ENCODE data around the gene HOXA4. TPM values are rescaled to one million over a fixed set of nuclear protein-coding genes. Genes with fewer than 3 reads are reported as not detected.

Gene HOXA4
- total and polyA plus RNA-seq, 7 donors, result 1.8 to 4.8 (median 2.9) TPM; not detected in 1

GRCh38 chr7:27128034-27128433 lies 2.5 kb downstream of the HOXA4 start:
- TF ChIP-seq EP300 (IDR thresholded peaks at IDR 0.05) (no peak), POLR2AphosphoS5 (IDR thresholded peaks at IDR 0.05) (peak in 3 of 4 donors; percentile 5 to 42 (median 36)), CTCF (IDR thresholded peaks at IDR 0.05) (no peak), POLR2A (IDR thresholded peaks at IDR 0.05) (no peak)
- H3K4me3 ChIP-seq, result no peak overlapping the region
- H3K27ac ChIP-seq, result peak overlapping the region; percentile 91 to 99 (median 94)
- no peaks in the 10 kb centered on the region for H3K27me3 ChIP-seq
- 29 to 52% methylated on average over 2 of the region's 2 CpGs for WGBS, 2 donors
- H3K9me3 ChIP-seq, result no peaks in the 10 kb centered on the region
- intact Hi-C loops (cut with DNase I), result no loop called here
- no peaks in the 10 kb centered on the region for H3K36me3 ChIP-seq
- no peak for DNase-seq
- H3K4me1 ChIP-seq, result peaks cover 0 to 74% (median 61%) of the 10 kb centered on the region in 4 donors

- intact Hi-C loops (cut with DNase I), result no loop called here
- no peaks in the 10 kb centered on the region for H3K27me3 ChIP-seq
- H3K4me1 ChIP-seq, result peaks cover 0 to 71% (median 55%) of the 10 kb centered on the region in 4 donors
- no peaks in the 10 kb centered on the region for H3K9me3 ChIP-seq
- H3K27ac ChIP-seq, result peak overlapping the region; percentile 4 to 99 (median 92)
- no peak for DNase-seq
- WGBS, 2 donors, result 8 to 55% methylated on average over 3 of the region's 3 CpGs
- H3K36me3 ChIP-seq, result peaks cover 0 to 5% (median under 1%) of the 10 kb centered on the region in 4 donors
- no peak overlapping the region for H3K4me3 ChIP-seq
- TF ChIP-seq POLR2AphosphoS5 (IDR thresholded peaks at IDR 0.05) (no peak), EP300 (IDR thresholded peaks at IDR 0.05) (no peak), POLR2A (IDR thresholded peaks at IDR 0.05) (no peak), CTCF (IDR thresholded peaks at IDR 0.05) (no peak)
Observed at GRCh38 chr7:27126596-27127327, 3.8 kb downstream of the HOXA4 start.

GRCh38 chr7:27125986-27126394 lies 4.6 kb downstream of the HOXA4 start:
- no peak for TF ChIP-seq POLR2AphosphoS5 (IDR thresholded peaks at IDR 0.05)
- no peak for TF ChIP-seq CTCF (IDR thresholded peaks at IDR 0.05)
- TF ChIP-seq POLR2A (IDR thresholded peaks at IDR 0.05), result no peak
- TF ChIP-seq EP300 (IDR thresholded peaks at IDR 0.05), result no peak
- intact Hi-C loops (cut with DNase I), result no loop called here
- H3K27me3 ChIP-seq, result no peaks in the 10 kb centered on the region
- DNase-seq, result no peak
- H3K4me3 ChIP-seq, result no peak overlapping the region
- peaks cover 0 to 6% (median 2%) of the 10 kb centered on the region in 4 donors for H3K36me3 ChIP-seq
- peak overlapping the region; percentile 16 to 99 (median 82) for H3K27ac ChIP-seq
- WGBS, 2 donors, result 21 to 58% methylated on average over 5 of the region's 5 CpGs
- H3K9me3 ChIP-seq, result no peaks in the 10 kb centered on the region
- peaks cover 0 to 65% (median 48%) of the 10 kb centered on the region in 4 donors for H3K4me1 ChIP-seq

- WGBS, 2 donors, result 21 to 73% methylated on average over 8 of the region's 8 CpGs
- no peak for TF ChIP-seq POLR2AphosphoS5 (IDR thresholded peaks at IDR 0.05)
- H3K4me1 ChIP-seq, result peaks cover 0 to 70% (median 54%) of the 10 kb centered on the region in 4 donors
- no peak for DNase-seq
- H3K36me3 ChIP-seq, result peaks cover 0 to 6% (median 2%) of the 10 kb centered on the region in 4 donors
- H3K9me3 ChIP-seq, result no peaks in the 10 kb centered on the region
- H3K4me3 ChIP-seq, result no peak overlapping the region
- H3K27ac ChIP-seq, result peak overlapping the region; percentile 66 to 99 (median 82)
- intact Hi-C loops (cut with DNase I), result no loop called here
- H3K27me3 ChIP-seq, result no peaks in the 10 kb centered on the region
Observed at GRCh38 chr7:27124902-27125689, 5.5 kb downstream of the HOXA4 start.
